GM23248 (cell line): Measurements from ENCODE around the gene NOS1AP.

Experiments
- EZH2 ChIP-seq: fragments of 200-600 bp; sonication (generic); IDR thresholded peaks from 2 replicates; pipeline ENCODE4 v1.6.1; 2018; ENCODE audit warnings: antibody characterized with exemption, mild to moderate bottlenecking; ENCODE audit not compliant: insufficient read depth, poor library complexity, severe bottlenecking
- EZH2phosphoT487 ChIP-seq: fragments of 200-600 bp; sonication (generic); IDR thresholded peaks from 2 replicates; pipeline ENCODE4 v1.6.1; 2018; ENCODE audit warnings: antibody characterized with exemption, moderate library complexity, mild to moderate bottlenecking, low read depth; ENCODE audit not compliant: insufficient read depth

DNA sequence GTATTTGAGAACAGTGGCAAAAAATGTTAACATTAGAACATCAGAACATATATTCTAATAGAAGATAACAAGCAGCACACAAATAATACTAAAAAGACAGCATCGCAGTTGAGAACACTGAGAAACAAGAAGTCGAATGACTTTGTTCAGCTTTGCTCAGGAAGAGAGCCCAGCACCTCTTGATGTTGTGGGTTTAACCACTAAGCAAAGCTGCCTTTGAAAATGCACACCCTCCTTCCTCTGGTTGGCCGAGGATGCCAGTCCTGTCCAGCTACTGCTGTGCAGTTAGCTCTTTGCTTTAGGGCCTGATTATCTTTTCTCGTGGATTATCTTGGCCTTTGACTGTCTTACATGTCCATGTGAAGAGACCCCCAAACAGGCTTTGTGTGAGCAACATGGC, 246.7 kb downstream of the NOS1AP start:
- TF ChIP-seq EZH2phosphoT487 = no peak
- TF ChIP-seq EZH2 = no peak
